ENCODE measurements around the gene LRRC23.
A peak's percentile ranks its signal among the peaks of the same experiment; 100 is the strongest.

- peak; percentile 93 for TF ChIP-seq CTCF (IDR thresholded peaks at IDR 0.05)
- no peak for TF ChIP-seq EZH2 (IDR thresholded peaks at IDR 0.05)
These were observed 35.3 kb upstream of the LRRC23 start for GRCh38 chr12:6869049-6870021.

All from neural progenitor cell (in vitro differentiated cells).